Memory B cell (primary cell): ENCODE results near the gene ZNF70.

Experiments used
- ATAC-seq: fragments of 150-1000 bp; cut with Tn5 transposase; 2 replicates; pipeline ENCODE4 v1.10.0; 2021; ENCODE audit warnings: low read depth, mild to moderate bottlenecking, moderate library complexity
- DNase-seq, 2 donors: peaks; one replicate each; pipeline ENCODE4 v3.0.0; 2022; ENCODE audit warnings: low spot score in 2 of 2
- H3K27ac Mint-ChIP-seq: one replicate; pipeline ENCODE4 v1.8.0; 2022; ENCODE audit warnings: mild to moderate bottlenecking, moderate library complexity, mixed read lengths
- H3K27me3 Mint-ChIP-seq: one replicate; pipeline ENCODE4 v1.8.0; 2022; ENCODE audit warnings: mixed read lengths
- H3K36me3 Mint-ChIP-seq: one replicate; pipeline ENCODE4 v1.8.0; 2022; ENCODE audit warnings: mild to moderate bottlenecking, mixed read lengths
- H3K4me1 Mint-ChIP-seq: one replicate; pipeline ENCODE4 v1.8.0; 2022; ENCODE audit warnings: mixed read lengths
- H3K4me3 Mint-ChIP-seq: one replicate; pipeline ENCODE4 v1.8.0; 2022; ENCODE audit warnings: mild to moderate bottlenecking, moderate library complexity, mixed read lengths
- H3K9me3 Mint-ChIP-seq: one replicate; pipeline ENCODE4 v1.8.0; 2022; ENCODE audit warnings: mixed read lengths

Gene ZNF70

GRCh38 chr22:23692598-23693291 lies 58.2 kb downstream of the ZNF70 start:
- Mint-ChIP-seq H3K4me3 (no peak overlapping the region), H3K4me1 (peaks cover 21% of the 10 kb centered on the region), H3K9me3 (no peaks in the 10 kb centered on the region), H3K27ac (peak overlapping the region; percentile 41), H3K36me3 (peaks cover 18% of the 10 kb centered on the region), H3K27me3 (no peaks in the 10 kb centered on the region)
- no peak for DNase-seq
- ATAC-seq: no peak

DNA sequence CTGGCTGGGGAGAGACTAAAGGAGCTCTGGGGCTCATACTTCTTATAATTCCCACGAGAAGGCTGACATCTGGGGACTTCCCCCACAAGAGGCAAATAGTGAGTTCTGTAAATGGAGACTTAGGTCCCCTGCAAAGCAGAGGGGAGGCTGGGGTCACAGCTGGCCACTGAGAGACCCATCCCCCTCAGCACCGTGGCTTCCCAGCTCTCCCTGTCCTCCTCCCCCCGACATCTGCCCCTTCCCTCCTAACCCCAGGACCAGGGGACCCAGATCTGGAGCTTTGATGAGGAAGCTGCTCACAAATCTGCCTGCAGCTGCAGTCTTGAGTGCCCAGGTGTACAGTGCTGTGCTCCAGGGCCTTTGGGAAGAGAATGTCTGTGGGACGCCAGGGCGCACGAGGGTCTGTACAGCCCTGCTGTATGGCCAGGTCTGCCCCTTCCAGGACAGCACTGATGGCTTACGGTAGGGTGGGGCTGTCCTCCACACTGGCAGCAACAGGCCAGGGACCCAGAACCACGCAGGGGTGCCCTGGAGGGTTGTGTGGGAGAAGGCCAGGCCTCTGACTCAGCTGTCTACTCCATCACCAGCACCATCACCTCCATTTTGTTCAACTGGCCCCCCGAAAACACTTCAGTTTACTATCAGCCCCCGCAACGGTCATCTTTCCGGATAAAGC lies 59.0 kb downstream of the ZNF70 start:
- no peak for ATAC-seq
- Mint-ChIP-seq H3K27me3 (no peaks in the 10 kb centered on the region), H3K27ac (no peak overlapping the region), H3K4me3 (no peak overlapping the region), H3K9me3 (no peaks in the 10 kb centered on the region), H3K4me1 (peaks cover 21% of the 10 kb centered on the region), H3K36me3 (peaks cover 18% of the 10 kb centered on the region)
- no peak for DNase-seq

DNA sequence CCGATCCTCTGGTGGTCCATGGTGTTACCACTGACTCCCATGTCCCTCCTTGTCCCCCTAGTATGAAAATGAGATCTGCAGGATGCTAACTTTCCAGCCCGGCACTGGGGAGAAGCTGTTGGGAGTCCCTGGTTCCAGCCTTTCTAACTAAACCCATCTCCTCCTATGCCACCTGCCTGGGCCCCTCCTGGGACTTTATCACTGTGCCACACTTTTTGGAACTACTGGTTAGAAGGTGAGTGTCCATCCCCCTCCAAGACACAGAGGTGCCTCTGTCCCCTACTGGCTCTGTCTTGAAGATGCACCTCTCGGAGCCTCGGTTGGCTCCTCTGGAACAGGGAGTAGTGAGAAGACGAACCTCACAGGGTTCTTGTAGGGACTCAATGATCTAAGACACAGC lies 60.2 kb downstream of the ZNF70 start, which contains the start of gene RGL4:
Gene RGL4 (plus strand): TSS at position 301 of the 400 bp plus-strand sequence. CDS start 1,018 bp downstream, outside the sequence.
- no peaks in the 10 kb centered on the region for H3K9me3 Mint-ChIP-seq
- H3K36me3 Mint-ChIP-seq: peaks cover 18% of the 10 kb centered on the region
- no peak within 1 kb of the TSS for H3K27ac Mint-ChIP-seq
- H3K4me1 Mint-ChIP-seq: peaks cover 10% of the 10 kb centered on the region
- DNase-seq: no peak
- no peak within 1 kb of the TSS for H3K4me3 Mint-ChIP-seq
- no peak for ATAC-seq
- H3K27me3 Mint-ChIP-seq: no peaks in the 10 kb centered on the region

DNA sequence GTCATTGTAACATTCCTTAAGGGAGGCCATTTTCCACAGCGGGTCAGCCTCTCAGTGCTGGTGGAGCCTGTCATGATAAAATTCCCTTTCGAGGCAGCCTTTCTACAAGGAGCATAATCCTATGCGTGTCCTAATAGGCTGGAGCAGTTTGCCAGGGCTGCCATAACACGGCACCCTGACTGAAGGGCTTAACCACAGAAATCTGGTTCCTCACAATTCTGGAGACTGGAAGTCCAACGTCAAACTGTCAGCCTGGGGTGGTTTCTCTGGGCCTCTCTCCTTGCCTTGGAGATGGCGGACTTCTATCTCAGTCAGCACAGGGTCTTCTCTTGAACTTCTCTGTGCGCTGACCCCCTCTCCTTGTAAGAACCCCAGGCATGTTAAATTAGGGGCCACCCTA lies 61.5 kb downstream of the ZNF70 start:
- Mint-ChIP-seq H3K4me3 (no peak overlapping the region), H3K36me3 (peaks cover 14% of the 10 kb centered on the region), H3K27me3 (no peaks in the 10 kb centered on the region), H3K4me1 (no peaks in the 10 kb centered on the region), H3K9me3 (no peaks in the 10 kb centered on the region), H3K27ac (no peak overlapping the region)
- ATAC-seq (no peak), DNase-seq (no peak)
